DMS114 treated with DMSO at 0.1 percent for 48 hours (cell line): ENCODE results near the gene IL13RA1.
"Not testable (repeated sequence)": the region's sequence is repeated elsewhere in the genome, so short reads cannot be mapped to it uniquely, and the experiment has no call there.

Experiments used
- DNase-seq: peaks from one replicate; lab custom pipeline; 2025; ENCODE audit not compliant: unreplicated experiment; lab: John Stamatoyannopoulos, UW

The IL13RA1 gene

DNA sequence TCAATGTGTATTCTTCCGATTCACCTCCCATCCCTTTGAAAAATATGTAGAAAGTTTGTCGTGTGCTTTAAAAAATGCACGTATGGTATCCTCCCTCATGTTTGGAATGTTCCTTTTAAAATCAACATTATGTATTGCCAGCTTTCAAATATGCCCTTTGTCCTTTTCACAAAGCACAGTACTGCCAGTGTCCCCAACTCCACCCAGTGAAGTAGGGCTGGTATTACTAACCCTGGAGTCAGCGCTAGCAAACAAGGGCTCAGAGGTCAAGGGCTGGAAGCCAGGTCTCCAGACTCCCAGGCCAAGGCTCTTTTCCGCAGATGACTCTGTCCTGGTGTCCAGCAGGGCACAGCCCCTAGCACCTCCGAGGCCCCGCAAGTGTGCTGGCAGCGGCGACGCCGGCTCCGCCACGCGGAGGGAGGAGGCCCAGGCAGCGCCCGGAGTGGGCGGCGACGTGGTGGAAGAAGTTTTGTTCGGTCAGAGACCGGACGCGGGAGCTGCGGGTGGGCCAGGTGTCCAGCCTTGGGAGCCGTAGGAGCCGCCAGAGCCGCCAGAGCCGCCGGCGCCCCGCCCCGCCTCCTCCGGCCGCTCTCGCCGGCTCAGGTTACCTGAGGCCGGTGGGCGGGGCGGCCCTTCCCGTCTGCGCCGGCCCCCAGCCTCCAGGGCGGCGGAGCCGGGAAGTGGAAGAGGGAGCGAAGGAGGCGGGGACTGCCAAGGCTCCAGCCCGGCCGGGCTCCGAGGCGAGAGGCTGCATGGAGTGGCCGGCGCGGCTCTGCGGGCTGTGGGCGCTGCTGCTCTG lies at the start of gene IL13RA1:
Gene IL13RA1 (plus strand): TSS at position 720 of the 799 bp plus-strand sequence. CDS start 33 bp downstream, at position 753.
- DNase-seq: peak; percentile 25

- no peak for DNase-seq
Measured at GRCh38 chrX:118679290-118679689, 48.1 kb upstream of the IL13RA1 start.

DNA sequence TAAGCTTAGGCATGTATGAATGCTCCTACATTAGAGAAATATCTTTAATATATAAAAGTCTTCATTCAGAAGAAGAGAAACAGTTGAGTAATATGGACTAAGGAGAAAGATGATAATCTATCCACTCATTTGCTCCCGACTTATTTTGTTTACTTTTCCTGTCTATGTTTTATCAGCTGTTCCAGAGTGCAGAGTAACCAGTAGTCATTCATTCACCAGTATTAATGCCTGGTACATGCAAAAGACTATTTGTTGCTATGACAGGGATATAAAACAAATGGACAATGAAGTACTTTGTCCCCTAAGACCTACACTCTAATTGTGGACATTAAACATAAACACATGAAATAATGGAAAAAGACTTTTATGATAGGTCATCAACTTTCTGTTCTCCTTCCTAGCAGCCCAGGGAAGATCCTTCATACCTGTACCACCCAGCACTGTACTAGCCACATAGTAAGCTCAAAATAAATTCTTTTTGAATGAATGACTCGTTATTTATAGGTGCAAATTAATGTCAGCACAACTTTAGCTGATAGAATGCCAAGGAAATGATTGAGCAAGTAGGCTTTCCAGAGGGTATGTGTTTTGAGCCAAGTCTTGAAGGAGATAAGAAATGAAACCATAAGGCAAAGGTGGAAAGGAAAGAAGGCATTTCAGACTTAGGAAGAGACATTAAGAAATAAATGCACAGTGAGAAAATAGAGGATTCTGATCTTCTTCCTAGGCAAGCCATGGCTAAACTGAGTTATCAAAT lies 45.0 kb upstream of the IL13RA1 start:
- DNase-seq: no peak

DNA sequence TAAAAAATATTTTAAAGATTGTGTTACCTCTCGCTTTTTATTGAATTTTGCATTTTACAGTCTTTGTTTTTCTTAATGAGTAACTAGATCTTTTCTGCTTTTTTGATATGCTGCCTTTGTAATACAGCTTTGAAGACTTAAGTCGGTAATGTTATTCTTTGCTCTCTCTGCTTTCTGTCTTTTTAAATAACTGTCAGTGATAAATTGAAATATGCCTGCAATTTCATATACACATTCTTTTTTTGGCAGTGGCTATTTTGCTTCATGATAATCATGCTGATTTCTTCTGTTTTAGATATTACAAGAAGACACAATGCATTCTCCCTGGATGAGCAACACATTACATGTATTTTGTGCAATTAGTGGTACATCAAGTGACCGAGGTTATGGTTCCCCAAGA lies 42.0 kb upstream of the IL13RA1 start:
- no peak for DNase-seq

- no peak for DNase-seq
Measured at GRCh38 chrX:118688935-118689334, 38.5 kb upstream of the IL13RA1 start.

GRCh38 chrX:118693843-118694242 lies 33.6 kb upstream of the IL13RA1 start:
- no peak for DNase-seq

DNA sequence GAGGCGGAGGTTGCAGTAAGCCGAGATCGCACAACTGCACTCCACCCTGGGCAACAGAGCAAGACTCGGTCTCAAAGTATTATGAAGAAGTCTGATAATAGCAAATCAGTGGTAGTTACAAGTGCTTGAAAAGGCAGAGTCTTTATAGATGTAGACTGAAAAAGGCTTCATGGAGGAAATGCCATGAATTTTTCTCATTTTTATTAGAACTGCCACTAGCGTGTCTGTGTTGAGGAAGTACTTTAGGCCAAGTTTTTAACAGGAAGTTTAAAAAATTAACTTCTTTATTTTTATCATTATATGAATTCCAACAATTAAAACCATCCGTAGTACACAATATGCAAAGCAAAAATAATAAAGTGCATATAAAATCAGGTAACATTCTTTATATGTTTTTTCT lies 32.8 kb upstream of the IL13RA1 start:
- DNase-seq: no peak

GRCh38 chrX:118698516-118699170 lies 28.8 kb upstream of the IL13RA1 start:
- DNase-seq: no peak

GRCh38 chrX:118702741-118703140 lies 24.7 kb upstream of the IL13RA1 start:
- DNase-seq: no peak

DNA sequence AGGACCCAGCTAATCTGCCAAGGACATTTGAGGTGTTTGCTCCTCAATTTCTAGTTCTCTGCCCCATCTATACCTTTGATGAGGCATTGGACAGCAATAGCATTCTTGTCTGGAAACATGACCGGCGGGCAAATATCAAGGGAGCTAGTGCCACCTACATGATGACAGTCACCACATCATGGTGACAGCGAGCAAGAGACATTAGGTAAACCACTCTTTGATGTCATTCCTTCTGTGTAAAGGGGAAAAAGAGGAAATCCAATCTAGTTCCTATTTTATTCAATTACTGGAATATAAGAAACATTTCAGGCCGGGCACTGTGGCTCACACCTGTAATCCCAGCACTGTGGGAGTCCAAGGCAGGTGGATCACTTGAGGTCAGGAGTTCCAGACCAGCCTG lies 20.7 kb upstream of the IL13RA1 start:
- no peak for DNase-seq

DNA sequence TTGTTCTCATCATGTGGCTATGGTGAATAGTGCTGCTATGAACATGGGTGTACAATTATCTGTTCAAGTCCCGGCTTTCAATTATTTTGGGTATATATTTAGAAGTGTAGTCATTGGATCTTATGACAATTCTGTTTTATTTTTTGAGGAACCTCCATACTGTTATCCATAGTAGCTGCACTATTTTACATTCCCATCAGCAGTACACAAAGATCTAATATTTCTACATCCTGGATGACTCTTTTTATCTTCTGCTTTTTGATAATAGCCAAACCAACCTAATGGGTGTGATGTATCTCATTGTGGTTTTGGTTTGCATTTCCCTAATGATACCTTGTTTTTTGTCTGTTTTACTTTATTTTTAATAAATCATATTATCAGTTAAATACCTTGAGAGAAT lies 12.9 kb upstream of the IL13RA1 start:
- DNase-seq: no peak

GRCh38 chrX:118715917-118716316 lies 11.5 kb upstream of the IL13RA1 start:
- not testable (repeated sequence) for DNase-seq

DNA sequence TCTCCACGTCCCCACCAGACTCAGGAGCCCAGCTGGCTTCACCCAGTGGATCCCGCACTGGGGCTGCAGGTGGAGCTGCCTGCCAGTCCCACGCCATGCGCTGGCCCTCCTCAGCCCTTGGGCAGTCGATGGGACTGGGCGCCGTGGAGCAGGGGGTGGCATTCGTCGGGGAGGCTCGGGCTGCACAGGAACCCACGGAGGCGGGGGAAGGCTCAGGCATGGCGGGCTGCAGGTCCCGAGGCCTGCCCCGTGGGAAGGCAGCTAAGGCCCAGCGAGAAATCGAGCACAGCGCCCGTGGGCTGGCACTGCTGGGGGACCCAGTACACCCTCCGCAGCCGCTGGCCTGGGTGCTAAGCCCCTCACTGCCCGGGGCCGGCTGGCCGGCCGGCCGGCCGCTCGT lies 10.6 kb upstream of the IL13RA1 start:
- not testable (repeated sequence) for DNase-seq

GRCh38 chrX:118717678-118718391 lies 9.6 kb upstream of the IL13RA1 start:
- DNase-seq: no peak

GRCh38 chrX:118718737-118719136 lies 8.7 kb upstream of the IL13RA1 start:
- no peak for DNase-seq

- no peak for DNase-seq
Measured at GRCh38 chrX:118720058-118720707, 7.2 kb upstream of the IL13RA1 start.

GRCh38 chrX:118723376-118723775 lies 4.0 kb upstream of the IL13RA1 start:
- no peak for DNase-seq

DNA sequence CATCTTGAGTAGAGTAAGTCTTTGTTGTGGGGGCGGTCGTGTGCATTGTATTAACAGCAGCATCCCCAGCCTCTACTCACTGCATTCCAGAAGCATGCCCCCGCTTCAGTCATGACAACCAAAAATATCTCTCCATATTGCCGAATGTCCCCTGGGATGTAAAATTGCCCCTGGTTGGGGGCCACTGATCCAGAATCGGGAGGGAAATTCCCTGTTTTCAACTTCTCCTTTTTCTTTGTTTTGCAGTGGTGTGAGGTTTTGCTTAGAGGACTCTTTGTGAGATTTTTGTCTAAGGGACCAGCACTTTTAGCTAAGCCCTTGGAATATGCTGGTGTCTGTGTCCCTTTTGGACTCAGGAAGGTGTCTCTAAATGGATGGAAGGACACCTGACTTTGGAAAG lies 3.0 kb upstream of the IL13RA1 start:
- DNase-seq: no peak

- no peak for DNase-seq
Measured at GRCh38 chrX:118724775-118725174, 2.6 kb upstream of the IL13RA1 start.

- DNase-seq: no peak
Measured at GRCh38 chrX:118726396-118726795, 1.0 kb upstream of the IL13RA1 start.
